ENCODE measurements around the gene NR2F6. TPM values are rescaled to one million over a fixed set of nuclear protein-coding genes. Genes with fewer than 3 reads are reported as not detected.

NR2F6 gene
- total RNA-seq, 1 experiment from 2014 or later, result 90.8 TPM

GRCh38 chr19:17283504-17283996 lies 37.8 kb upstream of the NR2F6 start:
- Histone ChIP-seq H3K36me3 (ENCODE audit: low read depth) (no peaks in the 10 kb centered on the region), H3K27ac (no peak overlapping the region), H3K4me1 (replicated peaks; ENCODE audit: insufficient read depth) (no peaks in the 10 kb centered on the region), H3K9me2 (ENCODE audit: insufficient read depth) (no peaks in the 10 kb centered on the region), H3K79me2 (ENCODE audit: low read depth) (no peaks in the 10 kb centered on the region), H3K4me3 (no peak overlapping the region), H3K27me3 (ENCODE audit: insufficient read depth, low read depth) (no peaks in the 10 kb centered on the region), H3K9me3 (ENCODE audit: insufficient read depth, low read depth) (no peaks in the 10 kb centered on the region), H3F3A (ENCODE audit: insufficient read depth, low read depth) (peaks cover 33% of the 10 kb centered on the region), H4K20me1 (ENCODE audit: insufficient read depth) (no peaks in the 10 kb centered on the region), H3K4me2 (no peak overlapping the region), H2AFZ (no peak overlapping the region)
- DNase-seq, result no peak
- TF ChIP-seq EZH2 (IDR thresholded peaks at IDR 0.05; ENCODE audit: low read depth), result no peak
- TF ChIP-seq CTCF (conservative IDR thresholded peaks at IDR 0.05), result no peak
- BruUV-seq (replicated peaks), result no TSS peak
- ChIA-PET POLR2A (ENCODE audit: unreplicated experiment) (no interaction called here), CTCF (no interaction called here)
- intact Hi-C loops (cut with micrococcal nuclease; ENCODE audit: unreplicated experiment), result loop anchor here (5.0 kb wide), 1 partner anchor 511 kb away; no protein-coding TSS in a partner anchor

DNA sequence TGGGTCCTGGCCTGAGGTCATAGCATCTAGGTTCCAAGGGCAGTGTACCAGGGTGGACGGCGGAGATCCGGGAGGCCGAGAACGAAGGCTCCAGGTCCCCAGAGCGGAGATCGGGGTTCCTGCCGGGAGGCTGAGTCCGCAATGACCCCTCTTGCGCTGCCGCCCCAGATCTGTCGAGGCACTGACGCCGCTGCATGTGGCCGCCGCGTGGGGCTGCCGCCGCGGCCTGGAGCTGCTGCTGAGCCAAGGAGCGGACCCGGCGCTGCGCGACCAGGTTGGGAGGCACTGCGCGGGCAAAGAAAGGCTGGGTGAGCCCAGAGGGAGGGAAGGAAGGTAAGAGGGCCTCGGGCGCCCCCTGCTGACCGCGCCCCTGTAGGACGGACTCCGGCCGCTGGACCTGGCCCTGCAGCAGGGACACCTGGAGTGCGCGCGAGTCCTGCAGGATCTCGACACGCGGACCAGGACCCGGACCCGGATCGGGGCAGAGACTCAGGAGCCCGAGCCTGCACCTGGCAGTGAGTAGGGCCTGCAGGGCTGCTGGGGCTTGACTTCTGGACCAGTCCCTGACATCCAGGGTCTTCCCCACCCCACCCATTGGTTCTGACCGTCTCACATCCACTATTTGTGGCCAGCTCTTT lies 36.9 kb upstream of the NR2F6 start:
- H2AFZ ChIP-seq, result peak overlapping the region; percentile 56; the same call in 1 of the 2 replicates
- peak; percentile 61 to 88 for DNase-seq

More for the DNA sequence above, 36.9 kb upstream of the NR2F6 start:
- BruUV-seq (replicated peaks), result no TSS peak
- TF ChIP-seq CTCF (conservative IDR thresholded peaks at IDR 0.05), result peak; percentile 95
- no peak for TF ChIP-seq EZH2 (IDR thresholded peaks at IDR 0.05; ENCODE audit: low read depth)
- Histone ChIP-seq H3K27ac (no peak overlapping the region), H3F3A (ENCODE audit: insufficient read depth, low read depth) (peaks cover 34% of the 10 kb centered on the region), H4K20me1 (ENCODE audit: insufficient read depth) (no peaks in the 10 kb centered on the region), H3K36me3 (ENCODE audit: low read depth) (0 out of 2 replicates have a peak, but pooled peaks cover 2% of the 10 kb centered on the region), H3K9me2 (ENCODE audit: insufficient read depth) (no peaks in the 10 kb centered on the region), H3K4me2 (peak overlapping the region; percentile 73), H3K4me1 (replicated peaks; ENCODE audit: insufficient read depth) (no peaks in the 10 kb centered on the region), H3K27me3 (ENCODE audit: insufficient read depth, low read depth) (no peaks in the 10 kb centered on the region), H3K9me3 (ENCODE audit: insufficient read depth, low read depth) (no peaks in the 10 kb centered on the region), H3K4me3 (no peak overlapping the region), H3K79me2 (ENCODE audit: low read depth) (no peaks in the 10 kb centered on the region)
- intact Hi-C loops (cut with micrococcal nuclease; ENCODE audit: unreplicated experiment), result loop anchor here (1.0 to 5.0 kb wide), 3 partner anchors 77 to 510 kb away; no protein-coding TSS in a partner anchor
- ChIA-PET POLR2A (ENCODE audit: unreplicated experiment) (interaction anchor here (0.7 kb wide), 1 partner anchor 68 kb away, joined by 4 read pairs; the partner anchor contains the start of gene USE1), CTCF (interaction anchor here (0.5 to 0.7 kb wide), 2 partner anchors 61 to 126 kb away, joined by 3 to 5 read pairs; no protein-coding TSS in a partner anchor)
